HL-60 (cell line): ENCODE measurements around the gene PDK1.

Experiments used
- DNase-seq, 2 experiments: peaks; one replicate each; pipeline ENCODE4 v3.0.0-alpha.2; 2010 to 2020; ENCODE audit warnings: low read depth in 1 of 2, low spot score in 1 of 2
- H3K27ac ChIP-seq: fragments of 250-450 bp; sonication (Bioruptor Pico); replicated peaks from 2 replicates; pipeline ENCODE4 v1.5.1; 2020; ENCODE audit warnings: mild to moderate bottlenecking, moderate library complexity
- H3K27me3 ChIP-seq: fragments of 250-450 bp; sonication (Bioruptor Pico); 2 replicates; pipeline ENCODE4 v1.5.1; 2021; ENCODE audit warnings: mild to moderate bottlenecking, moderate library complexity; ENCODE audit not compliant: insufficient read depth, poor library complexity, severe bottlenecking
- H3K4me3 ChIP-seq: replicated peaks from 2 replicates; pipeline ENCODE4 v1.5.1; 2011; ENCODE audit warnings: mild to moderate bottlenecking, control low read depth, low read length; ENCODE audit not compliant: insufficient read depth
- GABPA ChIP-seq: IDR thresholded peaks from 2 replicates; pipeline ENCODE4 v1.6.1; 2012; ENCODE audit warnings: low read depth
- POLR2AphosphoS5 ChIP-seq: IDR thresholded peaks from 2 replicates; pipeline ENCODE4 v1.6.1; 2012; ENCODE audit warnings: low read depth
- SPI1 ChIP-seq: IDR thresholded peaks from 2 replicates; pipeline ENCODE4 v1.6.1; 2012; ENCODE audit warnings: low read depth, mild to moderate bottlenecking, borderline replicate concordance
- TF ChIP-seq, protein P1 (sequence below): IDR thresholded peaks from 2 replicates; pipeline ENCODE4 v1.6.1; 2012; ENCODE audit warnings: low read depth; ENCODE audit not compliant: insufficient replicate concordance
- TF ChIP-seq, protein P2 (sequence below): IDR thresholded peaks from one replicate; pipeline ENCODE4 v1.5.1; 2011; ENCODE audit warnings: low read length, control low read depth, inconsistent platforms; ENCODE audit not compliant: insufficient read depth

PDK1 gene

DNA sequence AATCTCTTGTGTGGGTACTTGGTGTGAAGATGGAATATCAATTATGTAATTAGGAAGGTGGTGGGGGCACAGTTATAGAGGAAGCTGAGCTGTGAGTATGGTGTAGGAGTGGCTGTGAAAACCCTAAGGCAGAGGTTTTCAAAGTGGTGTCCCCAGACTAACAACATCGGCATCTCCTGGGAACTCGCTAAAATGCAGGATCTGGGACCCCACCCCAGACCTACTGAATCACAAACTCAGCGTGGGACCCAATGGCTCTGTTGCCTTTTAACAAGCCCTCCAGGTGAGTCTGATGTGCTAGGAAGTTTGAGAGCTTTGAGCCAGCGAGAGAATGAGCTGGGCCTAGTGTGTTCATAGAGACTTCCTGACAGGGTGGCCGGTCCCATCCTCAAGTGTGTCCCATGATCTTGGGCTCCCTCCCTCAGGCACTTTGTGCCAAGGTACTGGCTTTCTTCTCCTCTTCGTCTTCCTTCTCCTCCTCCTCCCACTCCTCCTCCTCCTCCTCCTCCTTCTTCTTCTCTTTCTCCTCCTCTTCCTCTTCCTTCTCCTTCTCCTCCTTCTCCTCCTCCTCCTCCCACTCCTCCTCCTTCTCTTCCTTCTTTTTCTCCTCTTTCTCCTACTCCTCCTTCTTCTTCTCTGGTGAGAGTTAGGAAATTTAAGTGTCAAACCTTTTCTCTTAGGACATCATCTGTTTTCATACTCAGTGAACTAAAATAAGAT, 86.6 kb downstream of the PDK1 start:
- Histone ChIP-seq H3K4me3 (no peak overlapping the region), H3K27me3 (no peaks in the 10 kb centered on the region), H3K27ac (no peak overlapping the region)
- no peak for DNase-seq
- TF ChIP-seq, protein P1, sequence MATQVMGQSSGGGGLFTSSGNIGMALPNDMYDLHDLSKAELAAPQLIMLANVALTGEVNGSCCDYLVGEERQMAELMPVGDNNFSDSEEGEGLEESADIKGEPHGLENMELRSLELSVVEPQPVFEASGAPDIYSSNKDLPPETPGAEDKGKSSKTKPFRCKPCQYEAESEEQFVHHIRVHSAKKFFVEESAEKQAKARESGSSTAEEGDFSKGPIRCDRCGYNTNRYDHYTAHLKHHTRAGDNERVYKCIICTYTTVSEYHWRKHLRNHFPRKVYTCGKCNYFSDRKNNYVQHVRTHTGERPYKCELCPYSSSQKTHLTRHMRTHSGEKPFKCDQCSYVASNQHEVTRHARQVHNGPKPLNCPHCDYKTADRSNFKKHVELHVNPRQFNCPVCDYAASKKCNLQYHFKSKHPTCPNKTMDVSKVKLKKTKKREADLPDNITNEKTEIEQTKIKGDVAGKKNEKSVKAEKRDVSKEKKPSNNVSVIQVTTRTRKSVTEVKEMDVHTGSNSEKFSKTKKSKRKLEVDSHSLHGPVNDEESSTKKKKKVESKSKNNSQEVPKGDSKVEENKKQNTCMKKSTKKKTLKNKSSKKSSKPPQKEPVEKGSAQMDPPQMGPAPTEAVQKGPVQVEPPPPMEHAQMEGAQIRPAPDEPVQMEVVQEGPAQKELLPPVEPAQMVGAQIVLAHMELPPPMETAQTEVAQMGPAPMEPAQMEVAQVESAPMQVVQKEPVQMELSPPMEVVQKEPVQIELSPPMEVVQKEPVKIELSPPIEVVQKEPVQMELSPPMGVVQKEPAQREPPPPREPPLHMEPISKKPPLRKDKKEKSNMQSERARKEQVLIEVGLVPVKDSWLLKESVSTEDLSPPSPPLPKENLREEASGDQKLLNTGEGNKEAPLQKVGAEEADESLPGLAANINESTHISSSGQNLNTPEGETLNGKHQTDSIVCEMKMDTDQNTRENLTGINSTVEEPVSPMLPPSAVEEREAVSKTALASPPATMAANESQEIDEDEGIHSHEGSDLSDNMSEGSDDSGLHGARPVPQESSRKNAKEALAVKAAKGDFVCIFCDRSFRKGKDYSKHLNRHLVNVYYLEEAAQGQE = no peak
- TF ChIP-seq, protein P2, sequence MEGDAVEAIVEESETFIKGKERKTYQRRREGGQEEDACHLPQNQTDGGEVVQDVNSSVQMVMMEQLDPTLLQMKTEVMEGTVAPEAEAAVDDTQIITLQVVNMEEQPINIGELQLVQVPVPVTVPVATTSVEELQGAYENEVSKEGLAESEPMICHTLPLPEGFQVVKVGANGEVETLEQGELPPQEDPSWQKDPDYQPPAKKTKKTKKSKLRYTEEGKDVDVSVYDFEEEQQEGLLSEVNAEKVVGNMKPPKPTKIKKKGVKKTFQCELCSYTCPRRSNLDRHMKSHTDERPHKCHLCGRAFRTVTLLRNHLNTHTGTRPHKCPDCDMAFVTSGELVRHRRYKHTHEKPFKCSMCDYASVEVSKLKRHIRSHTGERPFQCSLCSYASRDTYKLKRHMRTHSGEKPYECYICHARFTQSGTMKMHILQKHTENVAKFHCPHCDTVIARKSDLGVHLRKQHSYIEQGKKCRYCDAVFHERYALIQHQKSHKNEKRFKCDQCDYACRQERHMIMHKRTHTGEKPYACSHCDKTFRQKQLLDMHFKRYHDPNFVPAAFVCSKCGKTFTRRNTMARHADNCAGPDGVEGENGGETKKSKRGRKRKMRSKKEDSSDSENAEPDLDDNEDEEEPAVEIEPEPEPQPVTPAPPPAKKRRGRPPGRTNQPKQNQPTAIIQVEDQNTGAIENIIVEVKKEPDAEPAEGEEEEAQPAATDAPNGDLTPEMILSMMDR = no peak
- TF ChIP-seq SPI1 (no peak), GABPA (no peak), POLR2AphosphoS5 (no peak)

DNA sequence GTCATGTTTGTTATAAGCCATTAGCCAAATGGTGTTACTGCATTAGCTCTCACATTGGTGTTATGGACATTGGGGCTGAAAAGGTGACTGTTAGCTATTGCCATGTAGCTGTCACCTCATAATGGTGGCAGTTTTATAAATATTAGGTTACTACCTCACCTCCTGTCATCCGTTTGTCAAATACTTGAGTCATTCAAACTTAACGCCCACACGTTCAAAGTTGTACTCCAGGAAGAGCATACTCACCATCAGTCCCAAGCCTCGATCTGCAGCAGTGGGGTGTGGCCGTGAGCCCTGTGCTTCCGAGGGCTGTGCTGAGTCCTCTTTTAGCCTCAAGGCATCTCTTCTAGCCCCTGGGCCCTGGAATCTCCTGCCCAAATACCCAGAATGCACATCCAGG, 87.3 kb downstream of the PDK1 start:
- no peak for DNase-seq
- H3K27ac ChIP-seq = no peak overlapping the region
- TF ChIP-seq, protein P2 = no peak
- TF ChIP-seq POLR2AphosphoS5 (no peak), GABPA (no peak), SPI1 (no peak)
- TF ChIP-seq, protein P1 = no peak
- H3K4me3 ChIP-seq = no peak overlapping the region
- H3K27me3 ChIP-seq = no peaks in the 10 kb centered on the region

DNA sequence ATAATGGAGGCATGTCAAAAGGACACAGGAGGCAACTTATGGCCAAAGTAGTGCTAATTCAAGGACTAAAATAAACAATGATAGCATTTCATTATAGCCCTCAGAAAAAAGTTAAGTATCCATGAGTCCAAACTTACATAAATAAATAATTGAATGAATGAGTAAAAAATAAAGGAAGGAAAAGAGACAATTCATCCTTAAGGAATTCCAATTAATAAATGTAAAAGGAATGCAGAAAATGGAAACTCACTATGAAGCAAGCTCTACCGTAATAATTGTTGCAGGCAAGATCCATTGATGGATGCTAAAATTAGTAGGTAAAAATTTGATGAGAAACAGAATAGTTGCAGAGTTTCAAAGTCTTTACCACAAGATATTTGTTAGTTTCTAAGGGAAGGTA, 91.5 kb downstream of the PDK1 start:
- DNase-seq = no peak
- H3K4me3 ChIP-seq = no peak overlapping the region
- H3K27ac ChIP-seq = no peak overlapping the region
- no peak for TF ChIP-seq POLR2AphosphoS5
- TF ChIP-seq SPI1 = no peak
- TF ChIP-seq, protein P1 = no peak
- TF ChIP-seq, protein P2 = no peak
- no peak for TF ChIP-seq GABPA
- H3K27me3 ChIP-seq = no peaks in the 10 kb centered on the region
